G401 (cell line): ENCODE measurements around the gene ATOX1. TPM values are rescaled to one million over a fixed set of nuclear protein-coding genes. Genes with fewer than 3 reads are reported as not detected.
"Not testable (repeated sequence)": the region's sequence is repeated elsewhere in the genome, so short reads cannot be mapped to it uniquely, and the experiment has no call there.

Source experiments
- DNase-seq: peaks from one replicate; pipeline ENCODE4 v3.0.0-alpha.2; 2015; ENCODE audit warnings: low spot score
- in situ Hi-C: cut with HindIII; loops from 2 replicates; pipeline ENCODE4 v1.10.0; 2016; ENCODE audit warnings: low sequenced_read_pairs, mixed read lengths
- total RNA-seq: library from RNA; depleted of rRNA; stranded (reverse); fragments of >200 nt; shearing (Covaris generic); gene quantifications from 2 replicates; pipeline ENCODE4 v1.2.3, GENCODE V29; 2014

ATOX1 gene
- total RNA-seq, 1 experiment from 2014 or later: 53.7 TPM

DNA sequence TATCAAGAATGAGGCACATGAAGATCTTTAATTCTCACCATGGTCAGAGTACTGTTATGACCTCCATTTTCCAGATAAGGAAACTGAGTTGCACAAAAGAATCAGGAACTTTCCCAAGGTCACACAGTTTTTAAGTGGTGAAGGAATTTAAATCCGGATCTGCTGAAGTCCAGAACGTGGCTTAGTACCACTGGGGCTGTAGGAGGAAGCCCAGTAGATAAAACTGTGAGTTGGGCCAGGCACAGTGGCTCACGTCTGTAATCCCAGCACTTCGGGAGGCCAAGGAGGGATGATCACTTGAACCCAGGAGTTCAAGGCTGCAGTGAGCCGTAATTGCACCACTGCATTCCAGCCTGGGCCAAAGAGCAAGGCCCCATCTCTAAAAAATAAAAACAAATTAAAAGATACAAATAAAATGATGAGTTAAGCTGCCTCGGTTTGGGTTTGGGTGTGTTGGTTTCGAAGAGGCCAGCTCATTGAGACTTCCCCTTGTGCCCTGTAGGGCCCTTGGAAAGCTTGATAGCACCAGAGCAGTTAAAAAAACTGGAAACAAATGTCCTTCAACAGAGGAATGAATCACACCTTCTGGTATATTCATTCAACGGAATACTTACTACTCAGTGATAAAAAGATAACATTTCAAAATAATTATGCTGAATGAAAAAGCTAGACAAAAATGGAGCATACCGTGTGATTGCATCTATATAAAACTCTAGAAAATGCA is 20.1 kb downstream of the ATOX1 start:
- no peak for DNase-seq

DNA sequence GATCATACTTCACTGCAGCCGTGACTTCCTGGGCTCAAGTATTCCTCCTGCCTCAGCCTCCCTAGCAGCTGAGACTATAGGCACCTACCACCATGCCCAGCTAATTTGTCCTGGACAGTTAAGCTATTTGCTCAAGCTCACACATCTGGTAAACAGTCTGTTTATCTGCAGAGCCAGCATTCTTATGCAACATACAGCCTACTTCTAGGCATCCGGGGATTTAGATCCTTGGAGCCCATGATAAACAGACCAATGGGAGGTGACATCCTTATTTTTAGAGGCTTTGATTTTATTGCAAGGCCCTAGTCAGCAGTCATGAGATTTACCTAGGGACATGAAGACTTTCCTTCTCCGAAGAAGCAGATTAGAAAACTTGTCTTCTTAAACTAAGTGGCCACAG is 21.0 kb downstream of the ATOX1 start:
- in situ Hi-C loops: no loop called here
- DNase-seq: no peak

More for the DNA sequence above, 20.1 kb downstream of the ATOX1 start:
- in situ Hi-C loops: no loop called here

DNA sequence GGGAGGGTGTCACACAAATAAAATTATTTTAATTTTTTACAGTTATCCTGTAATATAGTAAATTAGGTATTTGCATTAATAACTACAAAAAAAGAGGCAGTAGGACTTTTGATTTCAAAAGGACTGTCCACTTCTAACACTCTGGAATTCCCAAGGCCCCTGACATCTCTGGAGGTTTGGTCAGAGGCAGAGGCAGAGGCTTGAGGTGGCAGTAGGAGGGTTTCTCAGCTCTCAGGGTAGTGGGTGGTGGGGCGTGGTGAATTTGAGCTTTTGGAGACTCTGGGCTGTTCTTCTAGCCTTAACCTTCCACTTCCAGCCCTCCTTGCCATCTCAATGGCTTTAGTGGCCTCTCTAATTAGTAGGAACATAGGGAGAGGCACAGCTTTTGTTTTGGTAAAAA is 22.8 kb downstream of the ATOX1 start:
- DNase-seq: no peak
- in situ Hi-C loops: no loop called here

DNA sequence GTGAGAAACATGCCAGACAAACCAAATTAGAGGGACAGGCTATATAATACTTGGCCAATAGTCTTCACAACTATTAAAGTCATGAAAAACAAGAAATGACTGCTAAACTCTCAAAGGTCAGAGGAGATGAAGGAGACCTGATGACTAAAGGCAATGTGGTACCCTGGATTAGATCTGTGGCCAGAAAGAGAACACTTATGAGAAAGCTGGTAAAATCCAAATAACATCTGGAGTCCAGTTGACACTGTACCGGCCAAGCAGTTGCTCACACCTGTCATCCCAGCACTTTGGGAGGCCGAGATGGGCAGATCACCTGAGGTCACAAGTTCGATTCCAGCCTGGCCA is 24.4 kb downstream of the ATOX1 start:
- no peak for DNase-seq
- in situ Hi-C loops: no loop called here

DNA sequence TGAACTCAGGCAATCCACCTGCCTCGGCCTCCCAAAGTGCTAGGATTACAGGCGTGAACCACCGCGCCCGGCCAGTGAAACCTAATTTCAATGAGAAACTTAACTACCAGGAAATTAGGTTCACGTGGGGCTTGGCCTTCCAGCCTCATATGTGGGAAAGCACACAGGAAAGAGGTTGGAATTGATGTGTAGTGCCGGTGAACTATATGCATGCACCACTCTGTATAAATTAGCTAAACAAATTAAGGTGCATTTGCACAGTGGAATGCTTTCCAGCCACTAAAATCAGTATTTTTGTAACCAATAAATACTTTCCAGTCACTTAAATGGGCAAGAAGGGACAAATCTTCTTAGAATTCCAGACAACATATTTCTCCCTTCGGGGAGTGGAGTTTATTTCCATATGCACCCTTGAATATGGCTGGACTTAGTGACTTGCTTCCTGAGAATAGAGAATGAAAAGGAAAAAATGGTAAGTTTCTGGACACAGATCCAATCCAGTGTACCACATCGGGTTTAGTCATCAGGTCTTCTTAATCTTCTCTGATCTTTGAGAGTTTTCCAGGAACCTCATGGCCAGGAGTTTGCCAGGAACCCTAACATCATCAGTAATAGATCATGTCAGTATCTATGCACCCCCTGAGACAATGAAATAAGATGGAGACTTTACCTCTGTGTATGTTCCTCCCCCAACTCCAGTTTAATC is 24.9 kb downstream of the ATOX1 start:
- in situ Hi-C loops: no loop called here
- no peak for DNase-seq

DNA sequence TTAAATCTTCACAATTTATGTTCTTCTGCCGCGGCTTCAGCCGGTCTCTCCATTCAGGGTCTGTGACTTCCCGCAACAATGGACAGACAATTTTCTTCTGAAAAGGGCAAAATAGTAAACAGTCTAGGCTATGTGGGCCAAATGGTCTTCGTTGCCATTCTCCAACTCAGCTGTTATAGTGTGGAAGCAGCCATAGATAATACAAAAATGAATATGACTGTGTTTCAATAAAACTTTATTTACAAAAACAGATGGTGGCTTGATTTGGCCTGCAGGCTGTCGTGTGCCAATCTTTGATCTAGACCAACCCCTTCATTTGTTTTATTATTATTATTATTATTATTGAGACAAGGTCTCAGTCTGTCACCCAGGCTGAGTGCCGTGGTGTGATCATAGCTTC is 28.1 kb downstream of the ATOX1 start:
- in situ Hi-C loops: no loop called here
- DNase-seq: no peak

DNA sequence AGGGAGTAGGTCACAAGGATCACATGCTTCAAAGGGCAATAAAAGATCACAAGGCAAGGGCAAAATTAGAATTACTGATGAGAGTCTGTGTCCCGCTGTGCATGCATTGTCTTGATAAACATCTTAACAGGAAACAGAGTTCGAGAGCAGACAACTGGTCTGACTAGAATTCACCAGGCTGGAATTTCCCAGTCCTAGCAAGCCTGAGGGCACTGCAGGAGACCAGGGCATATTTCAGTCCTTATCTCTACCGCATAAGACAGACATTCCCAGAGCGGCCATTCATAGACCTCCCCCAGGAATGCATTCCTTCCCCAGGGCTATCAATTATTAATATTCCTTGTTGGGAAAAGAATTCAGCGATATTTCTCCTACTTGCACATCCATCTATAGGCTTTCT is 28.8 kb downstream of the ATOX1 start:
- in situ Hi-C loops, DNase-seq: not testable (repeated sequence)

DNA sequence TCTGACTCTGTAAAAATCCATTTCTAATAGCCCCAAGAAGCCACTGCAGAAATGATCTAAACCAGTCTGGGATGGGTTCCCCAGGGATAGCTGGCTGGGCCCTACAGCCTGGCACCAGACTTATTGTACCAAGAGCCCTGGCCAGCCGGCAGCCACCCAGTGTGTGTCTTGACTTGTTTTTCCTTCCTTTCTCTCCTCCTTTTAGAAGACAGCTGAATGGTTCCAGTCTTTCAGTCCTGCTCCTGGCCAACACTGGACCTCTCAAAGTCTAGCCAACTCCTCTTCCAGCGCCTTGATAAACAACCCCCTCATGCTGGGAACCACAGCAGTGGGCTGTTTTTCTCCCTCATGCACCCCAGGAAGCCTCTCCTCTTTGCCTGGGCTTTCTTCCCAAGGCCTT is 34.1 kb downstream of the ATOX1 start:
- peak; percentile 34 for DNase-seq
- in situ Hi-C loops: no loop called here

DNA sequence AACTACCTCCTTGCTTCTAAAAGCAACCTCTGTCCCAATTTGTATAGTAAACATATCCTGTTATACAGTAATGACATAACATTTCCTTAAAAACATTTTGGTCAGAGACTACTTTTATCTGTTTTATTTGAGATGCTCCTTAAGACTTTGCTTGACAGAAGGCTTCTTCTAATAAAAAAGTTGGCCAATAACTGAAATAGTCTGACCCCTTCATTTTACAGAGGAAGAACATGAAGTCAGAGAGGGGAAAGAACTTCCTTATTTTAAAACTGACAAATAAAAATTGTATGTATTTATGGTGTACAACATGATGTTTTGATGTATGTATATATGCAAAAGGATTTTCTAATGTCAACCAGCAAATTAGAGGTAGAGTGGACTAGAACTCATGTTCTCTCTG is 35.9 kb downstream of the ATOX1 start:
- in situ Hi-C loops: no loop called here
- no peak for DNase-seq

DNA sequence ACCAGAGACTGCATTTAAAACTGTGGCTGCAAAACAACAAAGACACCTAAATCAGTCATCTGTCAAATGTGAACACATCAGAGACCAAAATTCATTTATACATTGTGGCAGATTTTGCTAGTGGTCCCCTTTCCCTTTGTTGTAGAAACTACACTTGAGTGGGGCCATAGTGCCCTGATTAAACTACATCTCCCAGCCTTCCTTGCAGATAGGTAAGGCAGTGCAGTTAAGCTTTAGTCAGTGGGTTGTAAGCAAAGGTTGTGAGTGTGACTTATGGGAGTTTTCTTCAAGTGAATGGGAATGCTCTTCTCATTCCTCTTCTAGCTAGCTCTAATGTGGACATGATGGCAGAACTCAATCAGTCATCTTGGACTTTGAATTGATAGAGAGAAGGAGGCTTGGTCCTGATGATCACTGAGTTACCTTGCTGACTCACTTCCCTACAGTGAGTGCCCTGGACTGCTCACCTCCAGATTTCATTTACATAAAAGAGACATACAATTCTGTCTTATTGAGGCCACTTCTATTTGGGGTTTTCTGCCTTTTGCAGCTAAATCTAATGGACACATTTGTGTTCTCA is 36.5 kb downstream of the ATOX1 start:
- in situ Hi-C loops: no loop called here
- DNase-seq: no peak

DNA sequence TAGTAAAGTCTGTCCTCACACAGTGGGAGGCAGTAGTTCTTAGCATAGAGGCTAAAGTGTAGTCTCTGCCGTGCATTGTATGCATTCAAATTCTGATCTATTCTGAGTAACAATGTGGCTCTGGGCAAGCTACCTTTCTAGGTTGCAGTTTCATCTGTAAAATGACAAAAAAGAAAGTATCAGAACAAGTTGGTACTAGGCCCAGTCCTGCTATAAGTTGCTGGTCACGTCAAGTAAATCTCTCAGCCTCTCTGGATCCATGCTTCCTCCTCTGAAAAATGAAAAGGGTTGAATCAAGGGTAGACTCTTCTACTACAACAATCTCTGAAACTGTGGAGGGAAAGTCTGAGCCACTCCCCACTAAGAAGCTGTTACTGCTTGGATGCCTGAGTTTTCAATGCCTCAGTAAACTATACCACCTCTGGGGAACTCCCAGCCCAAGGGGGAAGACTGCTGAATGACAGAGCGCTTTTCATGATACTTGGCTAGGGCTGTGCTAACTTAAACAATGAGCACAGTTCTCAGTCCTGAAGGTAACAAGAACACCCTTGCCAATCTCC is 37.3 kb downstream of the ATOX1 start:
- DNase-seq: no peak
- in situ Hi-C loops: no loop called here

DNA sequence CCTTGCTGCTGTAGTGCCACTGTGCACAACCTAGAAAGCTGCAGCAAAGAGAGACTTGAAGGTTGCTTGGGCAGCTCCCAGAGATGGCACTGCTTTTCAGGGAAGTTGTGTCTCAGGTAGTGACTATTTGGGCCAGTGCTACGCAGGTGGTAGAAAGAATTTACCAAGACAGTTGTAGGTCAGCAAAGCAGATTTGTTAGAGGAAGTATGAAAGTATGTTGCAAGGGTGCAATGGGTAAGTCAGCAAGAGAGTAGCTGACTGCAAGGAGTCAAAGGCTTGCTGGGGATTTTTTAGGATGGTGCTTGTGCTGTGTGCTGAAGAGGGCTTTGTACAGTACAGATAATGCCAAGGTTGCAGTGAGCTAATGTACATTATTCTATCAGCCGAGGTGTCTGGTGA is 38.2 kb downstream of the ATOX1 start:
- DNase-seq: no peak
- in situ Hi-C loops: no loop called here

DNA sequence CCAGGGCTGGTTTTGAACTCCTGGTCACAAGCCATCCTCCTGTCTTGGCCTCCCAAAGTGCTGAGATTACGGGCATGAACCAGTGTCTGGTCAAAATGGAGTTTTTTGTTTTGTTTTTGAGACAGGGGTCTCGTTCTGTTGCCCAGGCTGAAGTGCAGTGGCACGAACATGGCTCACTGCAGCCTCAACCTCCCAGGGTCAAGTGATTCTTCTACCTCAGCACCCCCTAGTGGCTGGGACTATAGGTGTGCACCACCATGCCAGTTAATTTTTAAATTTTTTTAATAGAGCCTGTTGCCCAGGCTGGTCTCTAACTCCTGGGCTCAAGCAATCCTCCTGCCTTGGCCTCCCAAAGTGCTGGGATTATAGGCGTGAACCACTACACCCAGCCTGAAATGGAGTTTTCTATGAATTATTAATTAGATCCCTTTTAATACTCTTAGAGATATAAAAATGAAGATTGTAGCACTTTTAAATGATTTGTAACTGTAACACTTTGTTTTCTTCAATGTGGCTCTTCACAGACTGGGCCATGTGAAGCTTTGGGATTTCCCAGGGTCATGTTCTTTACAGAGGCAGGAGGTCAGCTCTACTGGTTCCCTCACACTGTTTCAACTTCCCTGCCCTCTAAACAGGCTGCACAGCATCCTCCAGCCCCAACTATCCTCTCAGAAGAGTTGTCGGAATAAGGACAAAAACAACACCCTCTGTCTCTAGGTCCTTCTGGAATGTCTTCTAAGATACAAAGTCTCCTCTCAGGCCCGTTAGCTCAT is 39.0 kb downstream of the ATOX1 start:
- in situ Hi-C loops: no loop called here
- peak; percentile 11 for DNase-seq

DNA sequence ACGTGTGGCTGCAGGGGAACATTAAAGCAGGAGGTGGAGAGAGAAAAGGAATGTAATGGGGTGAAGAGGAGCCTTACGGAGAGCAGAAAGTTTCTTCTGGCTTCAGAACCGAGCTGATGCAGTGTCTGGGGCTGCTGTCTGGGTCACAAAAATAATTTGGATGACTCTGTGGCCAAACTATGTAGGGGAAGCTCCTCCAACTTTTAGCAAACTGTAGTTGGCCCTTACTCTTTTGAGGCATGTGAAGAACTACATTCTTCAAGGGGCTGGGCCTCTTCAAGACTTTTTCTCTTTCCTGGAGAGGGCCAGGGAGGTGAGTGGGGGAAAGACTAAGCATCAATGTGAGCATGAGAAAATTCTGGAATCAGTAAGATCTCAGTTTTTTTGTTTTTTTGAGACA is 39.8 kb downstream of the ATOX1 start:
- in situ Hi-C loops: no loop called here
- no peak for DNase-seq

DNA sequence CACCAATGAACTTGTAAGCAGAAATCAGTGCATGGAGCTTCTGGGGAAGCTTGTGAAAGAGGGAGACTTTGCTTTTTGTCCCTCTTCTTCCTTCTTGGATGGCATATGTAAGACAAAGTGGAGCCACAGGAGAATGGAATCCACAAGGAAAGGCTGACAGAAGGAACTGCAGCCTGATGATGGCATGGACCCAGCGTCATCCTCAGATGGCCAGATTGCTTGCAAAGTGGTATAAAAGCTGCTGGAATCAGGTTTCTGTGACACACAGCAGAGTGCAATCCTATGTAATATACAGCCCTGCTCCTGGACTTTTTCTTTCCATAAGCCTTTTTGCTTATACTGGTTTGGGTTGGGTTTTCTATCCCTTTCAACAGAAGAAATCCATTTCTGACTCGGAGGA is 40.3 kb downstream of the ATOX1 start:
- DNase-seq: peak; percentile 58
- in situ Hi-C loops: no loop called here

DNA sequence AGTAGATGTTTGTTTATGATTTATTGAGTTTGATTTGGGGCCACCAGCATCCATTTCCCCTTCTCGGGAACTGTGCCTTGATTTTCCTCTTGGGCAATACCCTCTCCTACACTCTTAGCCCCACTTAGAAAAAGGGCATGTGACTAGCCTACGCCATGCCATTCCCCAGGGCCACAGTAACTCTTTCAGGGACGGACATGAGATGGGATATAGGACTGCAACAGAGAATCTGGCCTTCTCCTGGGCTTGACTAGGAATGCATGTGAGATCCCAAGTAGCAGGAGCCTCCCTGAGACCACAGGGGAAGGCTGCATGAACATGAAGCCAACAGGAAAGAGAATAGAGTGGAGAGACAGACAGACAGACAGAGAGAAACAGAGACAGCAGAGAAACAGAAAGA is 41.0 kb downstream of the ATOX1 start:
- no peak for DNase-seq
- in situ Hi-C loops: no loop called here

DNA sequence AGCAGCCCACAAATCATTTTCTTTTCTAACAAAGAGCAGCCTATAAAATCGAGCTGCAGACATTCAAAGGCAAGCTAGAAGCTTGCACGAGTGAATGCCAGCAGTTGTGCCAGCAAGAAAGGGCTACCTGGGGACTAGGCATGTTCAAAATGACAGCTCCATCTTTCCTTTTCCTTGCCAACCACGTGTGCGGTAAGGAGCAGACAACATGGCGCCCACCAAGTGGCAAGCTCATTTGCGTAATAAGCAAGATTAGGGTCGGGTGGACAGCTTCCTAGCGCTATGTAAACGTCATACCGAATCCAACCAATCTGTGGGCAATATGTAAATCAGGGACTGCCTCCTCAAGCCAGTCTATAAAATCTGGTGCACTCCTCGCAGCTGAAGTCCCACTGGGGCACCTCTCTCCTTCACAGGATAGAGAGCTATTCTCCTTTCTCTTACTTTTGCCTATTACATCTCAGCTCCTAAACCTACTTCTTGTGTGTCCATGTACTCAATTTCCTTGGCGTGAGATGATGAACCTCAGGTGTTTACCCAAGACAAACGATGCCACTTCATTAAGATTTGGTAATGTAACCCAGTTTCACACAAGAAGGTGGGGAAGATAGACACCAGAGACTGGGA is 49.2 kb downstream of the ATOX1 start:
- DNase-seq: no peak
- in situ Hi-C loops: no loop called here

DNA sequence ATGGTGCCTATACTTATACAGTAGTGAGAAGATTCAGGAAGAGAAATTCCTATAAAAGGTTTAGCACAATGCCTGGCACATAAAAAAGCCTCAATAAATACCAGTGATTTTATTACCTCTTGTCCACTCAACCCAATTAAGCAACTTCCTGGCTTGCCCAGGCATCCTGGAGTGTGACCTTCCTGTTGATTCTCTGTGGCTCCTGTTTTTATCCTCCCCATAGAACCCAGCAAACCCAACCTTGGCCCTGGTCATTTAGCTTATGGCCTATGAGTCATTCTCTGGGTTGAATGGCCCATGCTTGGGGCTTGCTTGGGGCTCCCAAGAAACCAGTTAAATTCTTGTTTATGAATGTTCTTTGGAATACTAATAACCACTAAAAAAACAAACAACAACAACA is 50.3 kb downstream of the ATOX1 start:
- in situ Hi-C loops: no loop called here
- DNase-seq: no peak

DNA sequence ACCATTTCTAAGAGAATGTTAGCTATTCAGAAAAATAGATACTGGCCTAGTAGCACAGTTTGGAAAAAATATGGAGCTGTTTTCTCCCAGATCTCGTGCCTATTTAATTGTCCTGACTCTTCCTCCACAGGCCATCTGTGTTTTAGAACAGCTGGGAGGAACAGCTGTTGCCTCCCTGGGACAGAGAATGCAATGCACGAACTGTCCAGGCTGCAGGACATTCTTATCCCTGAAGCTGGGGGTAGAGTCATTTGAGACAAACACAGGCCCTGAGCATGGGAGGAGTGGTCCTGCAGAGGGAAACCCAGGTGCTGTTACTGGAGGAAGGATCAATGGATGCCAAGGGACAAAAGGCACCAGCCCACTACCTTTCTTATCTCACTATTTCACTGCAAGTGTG is 50.9 kb downstream of the ATOX1 start:
- DNase-seq: no peak
- in situ Hi-C loops: no loop called here
